Activated CD8-positive, alpha-beta memory T cell treated with anti-CD3 and anti-CD28 coated beads for 4 hours (primary cell): Measurements from ENCODE around the gene FBXW4.

Source experiments
- DNase-seq, 2 donors: peaks; one replicate each; pipeline ENCODE4 v3.0.0-alpha.2; 2020; ENCODE audit warnings: low read depth in 2 of 2

The FBXW4 gene

GRCh38 chr10:101695404-101695890 lies 477 bp upstream of the FBXW4 start:
- no peak for DNase-seq

DNA sequence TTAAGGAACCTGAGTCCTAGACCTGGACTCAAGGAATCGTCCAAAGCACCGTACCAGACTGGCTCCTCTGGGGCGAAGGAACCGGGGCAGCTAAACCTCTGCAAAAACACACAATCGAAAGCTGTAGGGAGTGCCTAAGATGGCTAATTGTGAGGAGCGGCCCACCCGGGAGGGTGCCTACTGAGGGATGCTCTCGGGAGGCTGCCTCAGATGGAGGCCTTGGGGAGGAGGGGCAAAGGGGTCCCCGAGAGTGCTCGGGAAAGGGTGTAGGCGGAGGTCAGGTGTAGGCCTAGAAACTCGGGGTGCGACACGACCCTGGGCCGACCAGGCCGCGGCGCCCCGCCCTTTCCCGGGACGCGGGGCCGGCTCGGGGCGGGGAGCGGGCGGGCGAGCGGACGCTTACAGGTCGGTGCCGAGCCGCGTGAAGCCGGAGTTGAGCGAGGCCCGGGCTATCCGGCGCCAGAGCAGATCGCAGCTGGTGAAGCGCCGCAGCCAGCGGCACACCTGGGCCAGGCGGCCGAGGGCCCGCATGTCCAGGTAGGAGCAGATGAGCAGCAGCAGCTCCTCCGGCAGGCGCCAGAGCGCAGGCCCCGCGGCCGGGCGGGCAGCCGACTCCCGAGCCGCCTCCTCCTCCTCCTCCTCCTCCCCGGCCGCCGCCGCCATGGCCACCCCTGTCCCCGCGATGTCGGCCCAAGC lies 844 bp downstream of the FBXW4 start:
- DNase-seq = peak; percentile 38 to 45

DNA sequence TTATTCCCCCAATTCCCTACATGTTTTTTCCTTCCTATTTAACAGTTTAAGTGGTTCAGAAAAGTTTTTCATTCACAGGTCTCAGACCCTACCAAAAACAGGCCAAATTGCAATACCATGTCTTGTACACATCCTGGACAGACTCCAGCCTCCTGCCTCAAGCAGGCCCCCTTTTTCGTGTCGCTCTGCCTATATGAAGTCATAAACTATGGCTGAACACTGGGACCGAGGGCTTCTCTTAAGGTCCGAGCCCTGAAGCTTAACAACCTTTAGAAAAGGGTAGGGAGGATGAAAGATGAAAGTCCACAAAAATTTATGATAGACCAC lies 1.4 kb downstream of the FBXW4 start:
- no peak for DNase-seq

- no peak for DNase-seq
Measured at GRCh38 chr10:101691081-101691480, 3.9 kb downstream of the FBXW4 start.

GRCh38 chr10:101690461-101690860 lies 4.5 kb downstream of the FBXW4 start:
- DNase-seq = no peak

- no peak for DNase-seq
Measured at GRCh38 chr10:101687071-101687658, 7.8 kb downstream of the FBXW4 start.

DNA sequence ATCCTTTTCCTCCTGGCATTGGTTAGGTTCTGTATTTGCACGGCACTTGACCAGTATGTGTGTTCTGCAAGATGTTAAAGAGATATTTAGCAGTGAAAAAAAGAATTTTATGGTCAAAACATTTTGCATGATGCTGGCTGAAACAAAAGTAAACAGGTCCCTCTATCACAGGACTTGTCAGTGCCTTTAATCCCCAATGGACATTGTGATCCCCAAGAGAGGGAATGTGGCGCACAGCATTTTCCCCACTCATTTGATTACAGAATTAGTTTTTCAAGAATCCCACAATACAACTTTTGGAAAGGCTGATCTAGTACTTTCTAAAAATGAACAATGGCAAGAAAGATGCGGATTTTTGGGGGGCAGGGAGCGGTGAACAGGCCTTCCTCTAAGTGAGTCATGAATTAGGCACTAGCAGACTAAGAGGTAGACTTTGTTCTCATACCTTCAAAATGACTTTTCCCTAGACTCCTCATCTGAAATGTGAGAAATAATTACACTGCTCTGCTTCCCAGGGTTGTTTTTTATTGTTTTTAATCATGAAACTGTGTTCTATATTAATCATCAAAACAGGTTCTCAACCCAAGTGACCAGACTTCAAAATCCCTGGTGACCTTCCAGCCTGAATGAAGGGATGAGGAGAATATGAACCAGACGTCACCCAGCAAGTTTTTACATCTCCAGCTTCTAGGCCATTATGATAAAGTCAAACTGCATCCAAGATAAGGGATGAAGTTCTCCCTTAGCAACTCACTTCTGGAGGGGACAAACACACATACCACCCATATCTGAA lies 8.6 kb downstream of the FBXW4 start:
- no peak for DNase-seq

DNA sequence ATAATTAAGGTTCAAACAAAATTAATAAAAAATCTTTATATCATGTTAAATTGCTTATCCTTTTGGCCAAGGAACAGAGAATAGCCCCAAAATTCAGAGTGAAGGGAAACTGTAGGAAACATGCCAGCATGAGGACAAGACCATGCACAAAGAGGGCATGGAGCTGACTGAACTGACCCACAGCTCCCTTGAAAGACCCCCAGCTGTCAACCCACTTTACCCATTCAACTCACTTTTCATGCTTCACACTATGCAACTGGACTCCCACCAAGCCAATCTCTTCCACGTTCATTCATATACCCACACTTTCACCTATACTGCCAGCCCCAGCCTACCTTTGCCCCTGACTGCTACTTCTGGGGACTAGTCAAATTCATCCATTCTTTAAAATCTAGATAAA lies 10.2 kb downstream of the FBXW4 start:
- no peak for DNase-seq

DNA sequence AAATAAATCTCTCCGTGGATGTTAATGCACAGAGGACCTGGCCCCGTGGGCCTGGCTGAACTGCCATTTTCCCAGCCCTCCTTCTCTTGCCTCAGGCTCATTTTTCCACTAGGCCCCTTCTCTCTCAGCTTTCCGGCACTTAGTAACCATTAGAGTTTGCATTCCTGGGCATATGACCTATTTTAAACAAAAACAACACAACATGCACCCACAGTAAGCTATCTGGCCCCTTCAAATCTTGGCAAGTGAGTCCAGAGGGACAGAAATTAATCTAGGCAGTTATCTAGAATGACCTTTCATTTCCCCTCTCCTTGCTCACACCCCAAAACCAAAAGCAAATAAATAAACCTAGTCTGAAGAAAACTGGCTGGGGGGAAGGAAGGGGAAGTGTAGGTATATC lies 11.7 kb downstream of the FBXW4 start:
- DNase-seq = no peak

DNA sequence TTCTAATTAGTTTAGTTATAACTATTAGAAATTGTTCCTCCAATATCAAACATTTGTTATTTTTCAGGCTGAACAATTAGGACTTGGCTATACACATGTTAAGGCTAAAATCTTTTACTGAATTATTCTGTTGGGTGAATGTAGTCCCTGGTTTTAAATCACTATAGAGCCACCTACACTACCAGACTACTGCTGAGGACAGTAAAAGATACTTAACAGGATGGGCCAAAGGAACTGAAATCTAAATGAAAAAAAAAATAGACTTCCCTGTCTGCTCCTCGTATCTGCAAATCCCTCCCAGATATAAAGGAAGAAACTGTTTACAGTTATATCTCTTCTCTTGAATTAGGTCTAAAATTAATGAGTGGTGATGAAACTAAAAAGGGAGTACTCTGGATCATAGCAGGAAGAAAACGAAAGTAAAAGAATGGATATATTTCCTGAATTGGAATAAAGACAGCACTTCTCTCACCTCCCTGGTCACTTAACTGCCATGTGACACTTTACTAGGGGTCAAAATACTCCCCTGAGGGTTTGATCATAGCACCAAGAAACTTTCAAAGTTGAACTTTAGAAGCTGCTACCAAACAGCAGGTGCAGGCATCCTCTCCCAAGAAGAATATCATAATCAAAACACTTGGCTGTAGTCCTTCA lies 12.7 kb downstream of the FBXW4 start:
- DNase-seq = no peak

GRCh38 chr10:101676565-101676964 lies 18.4 kb downstream of the FBXW4 start:
- DNase-seq = no peak

DNA sequence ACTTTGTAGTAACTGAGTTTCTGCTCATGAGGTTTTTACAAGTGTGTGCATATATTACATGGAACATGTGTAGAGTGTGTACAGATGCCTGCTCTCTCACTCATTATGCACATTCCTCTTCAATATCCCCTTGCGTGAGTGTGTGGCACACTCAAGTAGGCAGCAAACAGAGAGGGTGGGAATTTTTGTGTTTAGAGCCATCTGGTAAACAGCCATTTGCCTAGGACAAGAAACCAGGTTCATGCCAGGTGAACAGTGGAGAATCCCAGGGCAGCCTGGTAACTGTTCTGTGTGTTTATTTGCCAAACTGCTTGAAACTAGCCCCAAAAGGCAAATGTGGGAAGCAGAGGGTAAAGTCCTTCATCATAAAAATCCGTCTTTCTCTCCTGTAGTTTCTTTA lies 19.9 kb downstream of the FBXW4 start:
- DNase-seq = no peak

GRCh38 chr10:101672536-101672935 lies 22.4 kb downstream of the FBXW4 start:
- no peak for DNase-seq

DNA sequence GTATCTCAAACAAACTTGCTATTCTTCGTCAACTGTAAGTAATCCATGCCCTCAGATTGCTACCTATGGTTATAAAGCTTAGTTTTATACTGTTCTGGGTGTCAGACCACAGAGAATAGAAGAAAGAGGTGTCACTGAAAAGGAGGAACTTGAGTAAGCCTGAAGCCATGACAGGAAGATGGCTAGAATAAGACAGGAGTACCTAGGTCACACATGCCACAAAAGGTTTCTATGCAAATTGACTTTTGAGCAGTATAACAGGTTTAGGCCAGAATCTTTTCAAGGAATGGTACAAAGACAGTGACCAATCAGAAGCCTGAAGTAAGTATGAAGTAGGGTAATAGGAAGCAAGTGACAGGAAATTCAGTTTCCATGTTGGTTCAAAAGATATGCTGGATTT lies 23.5 kb downstream of the FBXW4 start:
- no peak for DNase-seq

- no peak for DNase-seq
Measured at GRCh38 chr10:101670635-101671034, 24.3 kb downstream of the FBXW4 start.

DNA sequence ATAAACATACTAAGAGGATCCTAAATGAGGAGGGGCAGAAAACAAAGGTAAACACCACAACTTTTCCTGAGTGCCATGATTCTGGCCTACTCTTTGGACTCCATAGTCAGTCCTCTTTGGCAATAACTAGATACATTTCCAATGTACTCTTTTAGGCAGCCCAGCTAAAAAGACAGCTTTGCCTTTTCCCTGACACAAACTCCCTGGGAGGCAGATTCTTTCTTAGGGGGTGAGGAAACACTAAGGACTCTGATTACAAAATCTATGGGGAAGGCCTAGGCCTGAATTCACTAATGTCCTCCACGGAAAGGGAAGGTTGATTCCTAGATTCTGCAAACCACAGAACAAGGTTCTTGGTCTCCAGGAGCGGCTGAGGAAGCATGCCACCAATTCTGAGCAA lies 25.8 kb downstream of the FBXW4 start:
- DNase-seq = no peak

DNA sequence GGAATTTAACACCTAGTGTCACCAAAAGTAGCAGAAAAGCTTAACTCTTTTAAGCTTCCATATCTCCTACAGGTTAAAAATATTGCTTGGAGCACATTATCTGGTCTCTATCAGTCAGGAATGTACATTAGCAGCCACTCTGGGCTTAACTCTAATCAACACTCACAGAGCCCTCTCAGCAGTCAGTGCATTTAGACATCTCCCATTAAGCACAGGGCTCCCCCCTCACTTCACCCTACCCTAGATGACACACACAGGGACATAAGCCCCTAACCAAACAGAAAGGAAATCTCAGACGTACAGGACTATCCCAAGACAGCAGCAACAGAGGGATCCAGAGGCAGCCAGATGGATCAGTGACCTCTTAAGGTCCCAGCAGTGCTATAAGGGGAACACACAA lies 26.4 kb downstream of the FBXW4 start:
- no peak for DNase-seq

GRCh38 chr10:101666083-101666482 lies 28.9 kb downstream of the FBXW4 start:
- DNase-seq = no peak

DNA sequence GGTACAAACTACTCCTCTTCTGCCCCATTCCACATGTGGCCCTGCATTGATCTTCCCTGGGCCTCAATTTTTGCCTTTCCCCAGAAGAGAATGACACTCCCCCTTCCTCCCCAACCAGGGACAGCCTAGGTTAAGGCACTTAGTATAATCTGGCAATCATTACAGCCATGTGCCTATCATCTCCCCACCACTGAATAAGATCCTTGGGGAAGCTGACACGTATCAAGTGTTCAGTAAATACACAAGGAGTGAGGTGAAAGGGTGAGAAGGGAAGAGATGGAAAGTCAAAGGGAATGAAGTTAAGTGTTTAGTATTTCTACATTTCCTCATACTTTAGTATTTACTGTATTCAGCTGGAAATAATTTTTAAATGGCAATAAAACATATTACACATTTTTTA lies 31.9 kb downstream of the FBXW4 start:
- no peak for DNase-seq

- DNase-seq = no peak
Measured at GRCh38 chr10:101660256-101660655, 34.7 kb downstream of the FBXW4 start.

- DNase-seq = no peak
Measured at GRCh38 chr10:101658975-101659374, 36.0 kb downstream of the FBXW4 start.

DNA sequence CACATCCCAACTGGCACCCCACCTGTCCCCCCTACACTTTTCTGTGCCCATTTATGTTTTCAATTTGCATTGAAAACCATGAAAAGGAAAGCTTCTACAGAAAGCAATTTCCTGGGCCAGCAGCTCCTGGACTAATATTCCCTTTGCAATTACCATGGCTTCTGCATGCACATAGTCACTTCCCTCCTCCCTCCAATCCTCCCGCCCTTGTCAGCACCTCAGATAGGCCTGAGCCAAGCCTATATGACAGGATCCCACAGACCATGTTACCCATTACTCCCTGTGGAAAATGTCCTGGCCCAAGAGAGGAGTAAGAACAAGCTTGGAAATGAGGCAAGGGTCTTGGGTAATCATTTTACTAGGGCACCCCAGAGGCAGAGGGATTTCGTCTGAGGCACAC lies 38.1 kb downstream of the FBXW4 start:
- no peak for DNase-seq

DNA sequence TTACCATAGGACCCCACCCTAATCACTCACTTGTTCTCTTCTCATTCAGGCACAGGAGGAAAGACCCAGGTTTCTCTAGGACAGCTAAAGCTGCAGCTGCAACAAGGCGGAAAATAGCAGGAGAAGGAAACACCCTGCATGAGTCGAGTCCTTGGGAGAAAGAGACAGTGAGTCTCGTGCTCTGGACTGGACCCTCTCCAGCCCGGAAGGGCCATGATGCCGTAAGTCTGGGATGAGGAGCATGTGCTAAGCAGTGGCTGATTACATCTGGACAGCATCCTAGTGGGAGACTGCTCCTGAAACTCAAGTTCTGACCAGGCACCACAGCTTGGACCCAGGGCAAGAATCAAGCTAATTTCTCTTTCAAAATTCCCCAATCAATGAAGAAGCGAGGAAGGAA lies 39.4 kb downstream of the FBXW4 start:
- DNase-seq = no peak
